ENCODE measurements around the gene EYS. TPM values are rescaled to one million over a fixed set of nuclear protein-coding genes. Genes with fewer than 3 reads are reported as not detected.

The EYS gene
- total and polyA plus RNA-seq, 2 of the 13 experiments (the other 11 are each of a cell fraction or from before 2014, with no cell fraction given): 0.04 to 0.07 TPM

DNA sequence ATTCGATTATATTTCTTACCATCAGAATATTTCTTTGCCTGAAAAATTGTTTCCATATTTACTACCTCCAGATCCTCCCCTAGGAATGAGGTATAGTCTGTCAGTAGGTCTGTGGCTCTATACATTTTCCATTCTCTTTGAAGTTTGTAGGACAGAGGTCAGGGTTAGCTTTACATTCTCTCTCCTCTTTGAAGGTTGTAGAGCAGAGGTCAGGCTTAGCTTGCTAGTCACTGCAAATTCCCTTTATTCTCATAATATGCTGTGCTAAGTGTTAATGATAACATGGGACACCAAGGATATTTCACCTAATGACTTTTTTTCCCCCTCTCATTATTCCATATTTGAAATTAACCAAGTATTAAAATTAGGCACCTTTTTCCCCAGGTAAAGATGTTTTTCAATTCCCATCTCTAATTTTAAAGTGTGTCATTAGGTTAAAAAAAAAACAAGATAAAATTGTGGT lies 1660.2 kb downstream of the EYS start (continued):
- no peak; the same call in 1 of the 2 replicates for TF ChIP-seq KLF12 (CRISPR knock-in tag; IDR thresholded peaks at IDR 0.05; ENCODE audit: borderline replicate concordance)
- peak; percentile 61; the same call in 1 of the 2 replicates for TF ChIP-seq ONECUT2 (CRISPR knock-in tag; IDR thresholded peaks at IDR 0.05)
- TF ChIP-seq, protein P1, sequence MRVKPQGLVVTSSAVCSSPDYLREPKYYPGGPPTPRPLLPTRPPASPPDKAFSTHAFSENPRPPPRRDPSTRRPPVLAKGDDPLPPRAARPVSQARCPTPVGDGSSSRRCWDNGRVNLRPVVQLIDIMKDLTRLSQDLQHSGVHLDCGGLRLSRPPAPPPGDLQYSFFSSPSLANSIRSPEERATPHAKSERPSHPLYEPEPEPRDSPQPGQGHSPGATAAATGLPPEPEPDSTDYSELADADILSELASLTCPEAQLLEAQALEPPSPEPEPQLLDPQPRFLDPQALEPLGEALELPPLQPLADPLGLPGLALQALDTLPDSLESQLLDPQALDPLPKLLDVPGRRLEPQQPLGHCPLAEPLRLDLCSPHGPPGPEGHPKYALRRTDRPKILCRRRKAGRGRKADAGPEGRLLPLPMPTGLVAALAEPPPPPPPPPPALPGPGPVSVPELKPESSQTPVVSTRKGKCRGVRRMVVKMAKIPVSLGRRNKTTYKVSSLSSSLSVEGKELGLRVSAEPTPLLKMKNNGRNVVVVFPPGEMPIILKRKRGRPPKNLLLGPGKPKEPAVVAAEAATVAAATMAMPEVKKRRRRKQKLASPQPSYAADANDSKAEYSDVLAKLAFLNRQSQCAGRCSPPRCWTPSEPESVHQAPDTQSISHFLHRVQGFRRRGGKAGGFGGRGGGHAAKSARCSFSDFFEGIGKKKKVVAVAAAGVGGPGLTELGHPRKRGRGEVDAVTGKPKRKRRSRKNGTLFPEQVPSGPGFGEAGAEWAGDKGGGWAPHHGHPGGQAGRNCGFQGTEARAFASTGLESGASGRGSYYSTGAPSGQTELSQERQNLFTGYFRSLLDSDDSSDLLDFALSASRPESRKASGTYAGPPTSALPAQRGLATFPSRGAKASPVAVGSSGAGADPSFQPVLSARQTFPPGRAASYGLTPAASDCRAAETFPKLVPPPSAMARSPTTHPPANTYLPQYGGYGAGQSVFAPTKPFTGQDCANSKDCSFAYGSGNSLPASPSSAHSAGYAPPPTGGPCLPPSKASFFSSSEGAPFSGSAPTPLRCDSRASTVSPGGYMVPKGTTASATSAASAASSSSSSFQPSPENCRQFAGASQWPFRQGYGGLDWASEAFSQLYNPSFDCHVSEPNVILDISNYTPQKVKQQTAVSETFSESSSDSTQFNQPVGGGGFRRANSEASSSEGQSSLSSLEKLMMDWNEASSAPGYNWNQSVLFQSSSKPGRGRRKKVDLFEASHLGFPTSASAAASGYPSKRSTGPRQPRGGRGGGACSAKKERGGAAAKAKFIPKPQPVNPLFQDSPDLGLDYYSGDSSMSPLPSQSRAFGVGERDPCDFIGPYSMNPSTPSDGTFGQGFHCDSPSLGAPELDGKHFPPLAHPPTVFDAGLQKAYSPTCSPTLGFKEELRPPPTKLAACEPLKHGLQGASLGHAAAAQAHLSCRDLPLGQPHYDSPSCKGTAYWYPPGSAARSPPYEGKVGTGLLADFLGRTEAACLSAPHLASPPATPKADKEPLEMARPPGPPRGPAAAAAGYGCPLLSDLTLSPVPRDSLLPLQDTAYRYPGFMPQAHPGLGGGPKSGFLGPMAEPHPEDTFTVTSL (CRISPR knock-in tag; IDR thresholded peaks at IDR 0.05; ENCODE audit: borderline replicate concordance): peak; percentile 99
- peak; percentile 88; the same call in 1 of the 2 replicates for TF ChIP-seq FOXJ3 (CRISPR knock-in tag; IDR thresholded peaks at IDR 0.05; ENCODE audit: borderline replicate concordance)
- TF ChIP-seq ARNT2 (CRISPR knock-in tag; IDR thresholded peaks at IDR 0.05; ENCODE audit: low read depth): 0 out of 2 replicates have a peak, but pooled peaks have one; percentile 42
- no peak for TF ChIP-seq FOXP1 (IDR thresholded peaks at IDR 0.05)
- peak; percentile 66; the same call in 1 of the 2 replicates for TF ChIP-seq FOXP1 (CRISPR knock-in tag; IDR thresholded peaks at IDR 0.05)
- peak; percentile 17; the same call in 1 of the 2 replicates for TF ChIP-seq ZSCAN9 (CRISPR knock-in tag; IDR thresholded peaks at IDR 0.05; ENCODE audit: borderline replicate concordance)
- TF ChIP-seq, protein P2, sequence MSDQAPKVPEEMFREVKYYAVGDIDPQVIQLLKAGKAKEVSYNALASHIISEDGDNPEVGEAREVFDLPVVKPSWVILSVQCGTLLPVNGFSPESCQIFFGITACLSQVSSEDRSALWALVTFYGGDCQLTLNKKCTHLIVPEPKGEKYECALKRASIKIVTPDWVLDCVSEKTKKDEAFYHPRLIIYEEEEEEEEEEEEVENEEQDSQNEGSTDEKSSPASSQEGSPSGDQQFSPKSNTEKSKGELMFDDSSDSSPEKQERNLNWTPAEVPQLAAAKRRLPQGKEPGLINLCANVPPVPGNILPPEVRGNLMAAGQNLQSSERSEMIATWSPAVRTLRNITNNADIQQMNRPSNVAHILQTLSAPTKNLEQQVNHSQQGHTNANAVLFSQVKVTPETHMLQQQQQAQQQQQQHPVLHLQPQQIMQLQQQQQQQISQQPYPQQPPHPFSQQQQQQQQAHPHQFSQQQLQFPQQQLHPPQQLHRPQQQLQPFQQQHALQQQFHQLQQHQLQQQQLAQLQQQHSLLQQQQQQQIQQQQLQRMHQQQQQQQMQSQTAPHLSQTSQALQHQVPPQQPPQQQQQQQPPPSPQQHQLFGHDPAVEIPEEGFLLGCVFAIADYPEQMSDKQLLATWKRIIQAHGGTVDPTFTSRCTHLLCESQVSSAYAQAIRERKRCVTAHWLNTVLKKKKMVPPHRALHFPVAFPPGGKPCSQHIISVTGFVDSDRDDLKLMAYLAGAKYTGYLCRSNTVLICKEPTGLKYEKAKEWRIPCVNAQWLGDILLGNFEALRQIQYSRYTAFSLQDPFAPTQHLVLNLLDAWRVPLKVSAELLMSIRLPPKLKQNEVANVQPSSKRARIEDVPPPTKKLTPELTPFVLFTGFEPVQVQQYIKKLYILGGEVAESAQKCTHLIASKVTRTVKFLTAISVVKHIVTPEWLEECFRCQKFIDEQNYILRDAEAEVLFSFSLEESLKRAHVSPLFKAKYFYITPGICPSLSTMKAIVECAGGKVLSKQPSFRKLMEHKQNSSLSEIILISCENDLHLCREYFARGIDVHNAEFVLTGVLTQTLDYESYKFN (CRISPR knock-in tag; conservative IDR thresholded peaks at IDR 0.05): peak; percentile 100
- no peak for TF ChIP-seq KAT2B (IDR thresholded peaks at IDR 0.05; ENCODE audit: borderline replicate concordance, low read depth, low read length)
- peak; percentile 61; the same call in 1 of the 2 replicates for TF ChIP-seq HDAC1 (CRISPR knock-in tag; IDR thresholded peaks at IDR 0.05)
- no peak for TF ChIP-seq ZNF205 (CRISPR knock-in tag; IDR thresholded peaks at IDR 0.05)
- no peak for TF ChIP-seq ZNF546 (CRISPR knock-in tag; conservative IDR thresholded peaks at IDR 0.05)
- TF ChIP-seq HMG20B (CRISPR knock-in tag; conservative IDR thresholded peaks at IDR 0.05): peak; percentile 73
- TF ChIP-seq ZNF703 (CRISPR knock-in tag; IDR thresholded peaks at IDR 0.05; ENCODE audit: borderline replicate concordance): no peak
- no peak for TF ChIP-seq ZNF510 (CRISPR knock-in tag; IDR thresholded peaks at IDR 0.05; ENCODE audit: low read depth)
- TF ChIP-seq, protein P3, sequence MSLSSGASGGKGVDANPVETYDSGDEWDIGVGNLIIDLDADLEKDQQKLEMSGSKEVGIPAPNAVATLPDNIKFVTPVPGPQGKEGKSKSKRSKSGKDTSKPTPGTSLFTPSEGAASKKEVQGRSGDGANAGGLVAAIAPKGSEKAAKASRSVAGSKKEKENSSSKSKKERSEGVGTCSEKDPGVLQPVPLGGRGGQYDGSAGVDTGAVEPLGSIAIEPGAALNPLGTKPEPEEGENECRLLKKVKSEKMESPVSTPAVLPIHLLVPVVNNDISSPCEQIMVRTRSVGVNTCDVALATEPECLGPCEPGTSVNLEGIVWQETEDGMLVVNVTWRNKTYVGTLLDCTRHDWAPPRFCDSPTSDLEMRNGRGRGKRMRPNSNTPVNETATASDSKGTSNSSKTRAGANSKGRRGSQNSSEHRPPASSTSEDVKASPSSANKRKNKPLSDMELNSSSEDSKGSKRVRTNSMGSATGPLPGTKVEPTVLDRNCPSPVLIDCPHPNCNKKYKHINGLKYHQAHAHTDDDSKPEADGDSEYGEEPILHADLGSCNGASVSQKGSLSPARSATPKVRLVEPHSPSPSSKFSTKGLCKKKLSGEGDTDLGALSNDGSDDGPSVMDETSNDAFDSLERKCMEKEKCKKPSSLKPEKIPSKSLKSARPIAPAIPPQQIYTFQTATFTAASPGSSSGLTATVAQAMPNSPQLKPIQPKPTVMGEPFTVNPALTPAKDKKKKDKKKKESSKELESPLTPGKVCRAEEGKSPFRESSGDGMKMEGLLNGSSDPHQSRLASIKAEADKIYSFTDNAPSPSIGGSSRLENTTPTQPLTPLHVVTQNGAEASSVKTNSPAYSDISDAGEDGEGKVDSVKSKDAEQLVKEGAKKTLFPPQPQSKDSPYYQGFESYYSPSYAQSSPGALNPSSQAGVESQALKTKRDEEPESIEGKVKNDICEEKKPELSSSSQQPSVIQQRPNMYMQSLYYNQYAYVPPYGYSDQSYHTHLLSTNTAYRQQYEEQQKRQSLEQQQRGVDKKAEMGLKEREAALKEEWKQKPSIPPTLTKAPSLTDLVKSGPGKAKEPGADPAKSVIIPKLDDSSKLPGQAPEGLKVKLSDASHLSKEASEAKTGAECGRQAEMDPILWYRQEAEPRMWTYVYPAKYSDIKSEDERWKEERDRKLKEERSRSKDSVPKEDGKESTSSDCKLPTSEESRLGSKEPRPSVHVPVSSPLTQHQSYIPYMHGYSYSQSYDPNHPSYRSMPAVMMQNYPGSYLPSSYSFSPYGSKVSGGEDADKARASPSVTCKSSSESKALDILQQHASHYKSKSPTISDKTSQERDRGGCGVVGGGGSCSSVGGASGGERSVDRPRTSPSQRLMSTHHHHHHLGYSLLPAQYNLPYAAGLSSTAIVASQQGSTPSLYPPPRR (CRISPR knock-in tag; IDR thresholded peaks at IDR 0.05; ENCODE audit: borderline replicate concordance): peak; percentile 87; the same call in 1 of the 2 replicates

Measured in HepG2 (cell line).